ENCODE data around the gene MTRF1L. TPM values are rescaled to one million over a fixed set of nuclear protein-coding genes. Genes with fewer than 3 reads are reported as not detected.

Gene MTRF1L

DNA sequence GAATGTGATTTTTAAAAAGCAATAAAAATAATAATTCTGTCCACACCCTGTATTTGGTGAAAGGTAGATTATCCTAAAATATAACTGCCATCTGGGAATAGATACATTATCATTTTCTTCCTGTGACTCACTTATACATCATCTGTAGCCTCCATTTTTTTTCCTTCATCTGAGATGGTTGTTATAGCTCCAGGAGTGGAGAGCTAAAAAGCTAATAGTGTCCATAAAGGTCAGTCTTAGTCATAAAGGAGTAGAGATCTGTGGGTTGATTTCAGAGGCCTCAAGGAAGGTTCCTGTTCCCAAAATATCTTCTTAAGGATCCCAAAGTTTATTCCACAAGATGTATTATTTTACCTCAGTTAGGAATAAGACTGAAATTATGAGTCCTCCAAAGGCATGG, 60.8 kb downstream of the MTRF1L start:
- Histone ChIP-seq H3K4me2 (ENCODE audit: low read length) (no peak overlapping the region), H3K36me3 (ENCODE audit: insufficient read depth, low read length) (no peaks in the 10 kb centered on the region), H3K9me3 (replicated peaks; ENCODE audit: low read length) (no peaks in the 10 kb centered on the region), H3K9ac (ENCODE audit: low read depth, low read length) (no peak overlapping the region), H3K4me1 (ENCODE audit: control insufficient read depth, insufficient read depth, low read length) (no peaks in the 10 kb centered on the region), H3K27me3 (ENCODE audit: control insufficient read depth, insufficient read depth, low read length) (peaks cover 7% of the 10 kb centered on the region), H3K4me3 (ENCODE audit: low read length) (no peak overlapping the region)

Small RNA genes within 50 kb of the gene (small RNA-seq; reads per million reads assigned to genes)
- not detected for gene AL080276.1

Data from skeletal muscle satellite cell (primary cell).